Femur (tissue), 1 donor: ENCODE data around the gene SLC25A20.
A peak's percentile ranks its signal among the peaks of the same experiment; 100 is the strongest.

Experiments used
- DNase-seq: peaks from one replicate; pipeline ENCODE4 v3.0.0-alpha.2; 2017

SLC25A20 gene

GRCh38 chr3:48897460-48898376, 964 bp downstream of the SLC25A20 start:
- peak; percentile 25 for DNase-seq

- DNase-seq: peak; percentile 38
Observed at GRCh38 chr3:48896936-48897335, 1.7 kb downstream of the SLC25A20 start.

GRCh38 chr3:48894516-48894915, 4.2 kb downstream of the SLC25A20 start:
- DNase-seq: no peak

- DNase-seq: no peak
Observed at GRCh38 chr3:48891606-48892005, 7.1 kb downstream of the SLC25A20 start.

- DNase-seq: no peak
Observed at GRCh38 chr3:48885753-48886152, 12.9 kb downstream of the SLC25A20 start.

GRCh38 chr3:48881652-48882114, 17.0 kb downstream of the SLC25A20 start:
- no peak for DNase-seq

GRCh38 chr3:48881006-48881405, 17.7 kb downstream of the SLC25A20 start:
- DNase-seq: no peak

GRCh38 chr3:48879994-48880377, 18.7 kb downstream of the SLC25A20 start:
- no peak for DNase-seq

- no peak for DNase-seq
Observed at GRCh38 chr3:48879307-48879993, 19.2 kb downstream of the SLC25A20 start.

- no peak for DNase-seq
Observed at GRCh38 chr3:48877671-48878070, 21.0 kb downstream of the SLC25A20 start.

GRCh38 chr3:48863122-48863521, 35.6 kb downstream of the SLC25A20 start:
- DNase-seq: no peak

GRCh38 chr3:48859206-48859605, 39.5 kb downstream of the SLC25A20 start:
- no peak for DNase-seq

GRCh38 chr3:48858709-48859108, 40.0 kb downstream of the SLC25A20 start:
- no peak for DNase-seq

- DNase-seq: no peak
Observed at GRCh38 chr3:48857641-48858040, 41.0 kb downstream of the SLC25A20 start.

- no peak for DNase-seq
Observed at GRCh38 chr3:48856469-48856868, 42.2 kb downstream of the SLC25A20 start.

GRCh38 chr3:48855681-48856447, 42.8 kb downstream of the SLC25A20 start:
- no peak for DNase-seq

GRCh38 chr3:48852151-48852550, 46.5 kb downstream of the SLC25A20 start:
- DNase-seq: no peak

- DNase-seq: peak; percentile 67
Observed at GRCh38 chr3:48851407-48851806, 47.3 kb downstream of the SLC25A20 start.

- no peak for DNase-seq
Observed at GRCh38 chr3:48848816-48849515, 49.7 kb downstream of the SLC25A20 start.

- peak; percentile 94 for DNase-seq
Observed at GRCh38 chr3:48847504-48848423, 50.9 kb downstream of the SLC25A20 start, which contains the start of gene PRKAR2A. Gene PRKAR2A, minus strand, starts transcription at chr3:48847874. Its CDS starts 278 bp downstream, at chr3:48847596.

- DNase-seq: peak; percentile 82
Observed at GRCh38 chr3:48847053-48847503, 51.6 kb downstream of the SLC25A20 start.
